GM21360 (cell line): Measurements from ENCODE around the gene XYLT2.

Experiments
- ATAC-seq: cut with Tn5 transposase; IDR thresholded peaks from one replicate; pipeline ENCODE4 v1.9.1; 2021; ENCODE audit warnings: mild to moderate bottlenecking, moderate library complexity; ENCODE audit not compliant: unreplicated experiment

Gene XYLT2

DNA sequence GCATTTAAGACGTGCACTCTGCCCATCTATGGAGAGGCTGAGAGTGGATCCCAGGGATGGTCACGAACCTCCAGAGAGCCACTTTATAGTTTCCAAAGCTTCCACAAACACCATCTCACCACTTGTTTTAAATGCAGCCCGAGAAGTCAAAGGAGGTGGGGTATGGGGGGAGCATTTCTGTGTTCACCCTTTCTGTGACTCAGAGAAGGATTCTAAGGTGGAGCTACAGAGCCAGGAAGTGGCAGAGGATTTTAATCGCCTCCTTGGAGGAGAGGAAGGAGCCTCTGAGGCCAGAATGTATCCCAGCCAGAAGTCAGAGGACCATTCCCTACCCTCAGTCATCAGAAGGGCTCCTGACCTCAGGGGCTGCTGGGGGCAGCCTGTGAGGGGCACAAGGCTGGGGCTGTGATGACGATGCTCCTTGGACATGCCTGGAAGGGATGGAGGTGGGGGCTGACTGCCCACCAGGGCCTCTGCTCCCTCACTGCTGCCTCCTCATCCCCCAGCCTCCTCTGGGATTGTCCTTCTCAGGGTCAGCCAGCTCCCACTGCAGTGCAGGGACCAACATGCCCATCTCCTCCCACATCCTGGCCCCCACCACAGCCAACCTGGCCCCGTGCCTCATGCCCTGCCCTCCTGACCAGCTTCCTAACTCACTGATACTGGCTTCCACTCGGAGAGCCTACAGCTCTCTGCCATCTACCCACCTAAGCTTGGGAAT is 2.8 kb downstream of the XYLT2 start:
- no peak for ATAC-seq

DNA sequence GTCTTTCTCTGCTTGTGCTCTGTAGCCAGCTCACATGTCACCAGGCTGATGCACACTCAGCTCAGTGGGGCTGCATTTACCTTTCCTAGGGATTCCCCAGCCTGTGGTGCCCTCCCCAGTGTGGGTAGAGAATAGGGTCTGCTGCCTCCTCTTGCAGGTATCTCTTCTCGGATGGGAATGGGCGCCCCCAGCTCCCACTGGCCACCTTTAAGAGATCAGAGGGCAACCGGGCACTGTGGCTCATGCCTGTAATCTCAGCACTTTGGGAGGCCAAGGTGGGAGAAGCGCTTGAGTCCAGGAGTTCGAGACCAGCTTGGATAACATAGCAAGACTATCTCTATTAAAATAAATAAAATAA is 3.3 kb downstream of the XYLT2 start:
- no peak for ATAC-seq

DNA sequence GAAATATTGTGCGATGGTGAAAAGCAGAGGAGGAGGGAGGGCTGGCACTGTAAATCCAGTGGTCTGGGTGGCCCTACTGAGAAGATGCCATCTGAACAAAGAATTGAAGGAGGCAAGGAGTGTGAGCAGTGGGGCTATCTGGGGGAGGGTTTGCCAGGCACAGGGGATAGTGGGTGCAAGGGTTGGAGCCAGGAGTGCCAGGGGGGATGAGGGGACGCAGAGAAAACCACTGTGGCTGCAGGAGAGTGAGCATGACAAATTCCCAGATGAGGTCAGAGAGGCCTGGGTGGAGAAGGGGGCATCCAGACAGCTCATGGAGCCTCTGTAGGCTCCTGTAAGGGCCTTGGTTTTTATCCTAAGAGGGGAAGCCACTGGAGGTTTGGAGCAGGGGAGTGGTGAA is 4.8 kb downstream of the XYLT2 start:
- ATAC-seq, result no peak

GRCh38 chr17:50352072-50352692 is 6.3 kb downstream of the XYLT2 start:
- ATAC-seq, result no peak

DNA sequence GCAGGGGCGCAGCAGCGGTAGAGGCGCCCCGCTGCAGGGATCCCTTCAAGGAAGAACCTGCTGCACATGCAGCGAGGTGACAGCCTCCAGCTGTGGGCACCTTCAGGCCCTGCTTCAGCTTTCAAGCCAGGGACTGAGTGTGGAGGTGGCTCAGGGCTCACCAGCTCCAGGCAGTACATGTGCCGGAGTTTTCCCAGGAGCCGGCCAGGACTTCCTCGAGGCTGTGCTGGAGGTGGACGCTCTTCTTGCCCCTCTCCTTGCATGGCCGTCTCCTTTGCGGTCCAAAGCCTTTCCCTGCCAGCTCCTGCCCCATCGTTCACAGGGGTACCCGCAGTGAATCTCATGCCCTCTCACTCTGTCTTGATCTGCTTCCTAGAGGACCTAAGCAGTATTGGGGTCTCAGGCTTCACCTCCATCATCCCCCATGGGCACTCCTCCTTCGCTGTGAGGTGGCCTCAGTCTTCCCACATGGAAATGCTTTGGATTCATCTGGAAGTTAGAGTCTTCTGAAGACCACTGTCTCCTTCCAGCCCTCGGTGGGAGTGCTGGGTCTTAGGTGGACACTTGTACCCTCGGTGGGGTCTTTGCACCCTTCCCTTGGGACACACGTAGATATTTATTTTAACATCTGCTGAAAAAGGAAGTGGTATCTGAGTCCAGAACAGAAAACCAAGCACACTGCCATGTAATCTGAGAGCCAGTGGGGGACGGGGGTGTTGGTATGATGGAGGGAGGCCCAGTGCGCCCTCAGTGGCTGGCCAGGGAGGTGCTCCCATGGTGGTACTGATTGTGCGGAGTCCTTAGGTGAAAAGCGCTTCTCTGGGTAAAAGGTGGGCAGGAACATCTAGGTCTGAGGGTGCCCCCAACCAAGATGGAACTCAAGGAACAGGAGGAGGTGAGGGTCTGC is 7.0 kb downstream of the XYLT2 start:
- no peak for ATAC-seq

DNA sequence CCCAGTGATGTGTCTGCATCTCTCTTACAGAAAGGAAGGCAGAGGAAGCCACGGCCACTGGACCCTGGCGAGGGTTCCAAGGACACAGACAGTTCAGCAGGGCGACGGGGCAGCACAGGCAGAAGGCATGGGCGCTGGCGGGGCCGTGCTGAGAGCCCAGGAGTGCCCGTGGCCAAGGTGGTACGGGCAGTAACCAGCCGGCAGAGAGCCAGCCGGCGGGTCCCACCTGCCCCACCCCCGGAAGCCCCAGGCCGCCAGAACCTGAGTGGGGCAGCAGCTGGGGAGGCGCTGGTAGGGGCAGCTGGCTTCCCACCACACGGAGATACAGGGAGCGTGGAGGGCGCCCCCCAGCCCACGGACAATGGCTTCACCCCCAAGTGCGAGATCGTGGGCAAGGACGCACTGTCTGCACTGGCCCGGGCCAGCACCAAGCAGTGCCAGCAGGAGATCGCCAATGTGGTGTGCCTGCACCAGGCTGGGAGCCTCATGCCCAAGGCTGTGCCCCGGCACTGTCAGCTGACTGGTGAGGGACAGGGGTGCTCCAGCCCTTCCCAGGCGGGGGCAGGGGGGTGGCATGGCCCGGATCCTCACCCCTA is 7.8 kb downstream of the XYLT2 start:
- ATAC-seq, result no peak

GRCh38 chr17:50354198-50354597 is 8.3 kb downstream of the XYLT2 start:
- no peak for ATAC-seq

GRCh38 chr17:50354776-50355175 is 8.8 kb downstream of the XYLT2 start:
- no peak for ATAC-seq

DNA sequence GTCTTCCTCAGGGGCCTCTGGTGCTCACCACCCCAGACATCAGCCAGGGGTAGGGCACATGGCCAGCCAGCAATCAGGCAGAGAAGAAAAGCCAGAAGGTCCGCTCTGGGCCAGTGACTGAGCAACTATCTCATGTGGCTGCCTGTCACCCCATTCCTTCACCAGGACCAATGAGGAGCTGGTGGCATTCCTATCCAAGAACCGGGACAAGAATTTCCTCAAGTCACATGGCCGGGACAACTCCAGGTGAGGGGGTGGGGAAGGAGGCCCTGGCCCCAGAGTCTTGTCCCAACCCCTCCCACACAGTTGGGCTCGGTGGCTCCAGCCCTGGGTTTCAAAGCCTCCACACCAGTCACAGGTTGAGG is 9.4 kb downstream of the XYLT2 start:
- no peak for ATAC-seq

- ATAC-seq, result no peak
Measured at GRCh38 chr17:50355701-50356341, 9.9 kb downstream of the XYLT2 start.

- no peak for ATAC-seq
Measured at GRCh38 chr17:50356418-50356817, 10.5 kb downstream of the XYLT2 start.

DNA sequence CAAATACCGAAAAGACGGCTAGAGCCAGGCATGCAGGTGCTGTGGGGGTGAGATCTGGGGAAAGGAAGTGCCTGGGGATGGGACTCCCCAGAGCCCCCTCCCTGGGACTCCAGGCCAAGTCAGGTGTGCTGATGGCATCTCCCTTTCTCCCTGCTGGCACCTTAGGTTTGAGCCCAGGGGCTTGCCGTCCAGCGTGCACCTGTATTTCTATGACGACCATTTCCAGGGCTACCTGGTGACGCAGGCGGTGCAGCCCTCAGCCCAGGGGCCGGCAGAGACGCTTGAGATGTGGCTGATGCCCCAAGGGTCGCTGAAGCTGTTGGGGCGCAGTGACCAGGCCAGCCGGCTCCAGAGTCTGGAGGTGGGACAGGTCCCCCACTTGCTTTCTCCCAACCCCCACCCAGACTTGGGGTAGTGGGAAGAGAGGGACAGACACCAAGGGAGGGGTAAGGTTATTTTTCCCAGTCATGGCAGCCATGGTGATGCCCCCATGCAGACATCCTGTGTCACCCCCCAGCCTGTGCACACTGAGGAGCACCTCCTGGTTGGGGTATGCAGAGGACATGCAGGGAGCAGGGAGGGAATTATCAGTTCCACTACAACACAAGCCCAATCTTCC is 11.1 kb downstream of the XYLT2 start:
- ATAC-seq, result no peak

- ATAC-seq, result no peak
Measured at GRCh38 chr17:50358177-50358576, 12.3 kb downstream of the XYLT2 start.

DNA sequence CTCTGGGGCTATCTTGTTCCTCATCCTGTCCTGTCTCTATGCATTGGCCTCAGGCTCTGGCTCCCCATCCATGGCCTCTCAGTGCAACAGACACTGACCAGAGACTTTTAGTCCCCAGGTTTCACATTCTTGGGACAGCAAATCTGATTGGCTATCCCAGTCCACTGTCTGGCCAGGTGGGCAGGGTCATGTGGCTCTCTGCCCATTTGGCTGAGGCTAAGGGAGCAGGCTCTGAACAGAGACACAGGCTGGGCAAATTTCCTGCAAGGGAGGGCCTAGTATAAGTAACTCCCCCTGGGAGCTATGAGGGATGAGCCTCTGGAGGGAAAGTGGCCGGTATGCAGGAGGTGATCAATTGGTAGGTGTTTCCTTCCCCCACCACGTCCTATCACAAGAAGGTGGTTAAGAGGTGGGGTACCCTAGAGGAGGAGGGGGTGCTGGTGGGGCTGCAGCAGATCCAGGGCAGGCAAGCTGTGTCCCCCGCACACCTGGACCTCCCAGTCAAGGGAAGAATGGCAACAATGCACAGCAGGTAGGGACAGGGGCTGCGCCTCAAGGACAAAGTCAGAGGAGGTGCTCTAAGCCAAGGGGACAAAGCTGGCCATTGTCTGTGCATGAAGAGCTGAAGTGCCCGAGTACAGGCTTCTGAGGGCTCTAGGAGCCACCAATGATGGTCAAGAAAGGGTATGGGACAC is 13.2 kb downstream of the XYLT2 start:
- no peak for ATAC-seq

DNA sequence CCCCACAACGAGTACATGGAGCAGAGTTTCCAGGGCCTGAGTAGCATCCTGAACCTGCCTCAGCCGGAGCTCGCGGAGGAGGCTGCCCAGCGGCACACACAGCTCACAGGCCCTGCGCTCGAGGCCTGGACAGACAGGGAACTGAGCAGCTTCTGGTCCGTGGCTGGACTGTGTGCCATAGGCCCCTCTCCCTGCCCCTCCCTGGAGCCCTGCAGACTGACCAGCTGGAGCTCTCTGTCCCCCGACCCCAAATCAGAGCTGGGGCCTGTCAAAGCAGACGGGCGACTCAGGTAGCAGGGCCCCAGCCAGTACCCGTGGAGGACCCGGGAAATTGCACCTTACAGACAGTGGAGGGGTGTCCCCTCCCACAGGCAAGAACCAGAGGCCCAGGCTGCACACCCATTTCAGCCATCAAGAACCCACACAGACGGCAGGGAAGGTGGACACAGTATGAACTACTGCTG is 14.1 kb downstream of the XYLT2 start:
- no peak for ATAC-seq

- no peak for ATAC-seq
Measured at GRCh38 chr17:50360486-50361115, 14.7 kb downstream of the XYLT2 start.

DNA sequence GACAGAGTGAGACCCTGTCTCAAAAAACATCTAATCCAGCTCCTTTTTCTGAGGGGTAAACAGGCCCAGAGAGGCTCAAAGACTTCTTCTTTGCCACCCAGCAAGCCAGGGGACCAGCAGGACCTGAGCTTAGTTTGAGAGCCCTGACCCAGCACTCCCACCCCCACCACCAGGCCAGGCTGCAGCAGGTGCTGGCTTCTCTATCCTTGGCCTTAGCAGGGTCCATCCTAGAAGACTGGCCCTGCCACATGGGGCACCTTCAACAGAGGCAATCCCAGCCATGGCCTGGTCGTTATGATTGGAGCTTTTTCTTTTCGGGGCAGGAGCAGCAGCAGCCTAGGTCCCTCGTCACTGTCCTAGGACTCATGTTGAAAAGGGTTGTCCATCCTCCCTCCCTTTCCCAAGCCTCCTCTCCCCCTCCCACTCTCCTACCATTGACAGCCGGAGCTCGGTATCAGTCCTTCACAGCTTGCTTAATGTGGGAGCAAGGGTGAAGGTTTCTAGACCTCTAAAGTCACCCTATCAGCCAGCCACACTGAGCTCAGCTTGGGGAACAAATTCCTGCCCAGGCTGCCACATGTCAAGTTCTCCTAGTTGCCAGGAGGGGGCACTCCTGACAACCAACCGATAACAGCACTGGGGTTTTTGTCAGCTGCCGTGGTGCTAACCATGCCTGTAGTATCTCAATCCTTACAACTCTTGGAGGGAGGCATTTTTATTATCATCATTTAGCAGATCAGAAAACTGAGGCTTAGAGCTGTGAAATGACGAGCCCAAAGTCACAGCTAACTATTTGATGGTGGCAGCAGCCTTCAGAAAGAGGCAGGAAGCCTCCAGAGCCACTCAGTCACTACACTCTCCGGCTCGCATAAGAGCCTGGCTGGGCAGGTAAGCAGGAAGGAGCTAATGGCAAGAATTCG is 15.9 kb downstream of the XYLT2 start:
- no peak for ATAC-seq

GRCh38 chr17:50362661-50363060 is 16.7 kb downstream of the XYLT2 start:
- no peak for ATAC-seq
